HEK293T (cell line): ENCODE data around the gene NNMT.

Source experiments
- CTCF ChIA-PET: fragments of 350-600 bp; formaldehyde crosslinking; extraction: SDS; loops from one replicate; lab custom pipeline; 2021; ENCODE audit warnings: antibody characterized with exemption, inconsistent platforms; lab: Yijun Ruan, JAX
- POLR2A ChIA-PET: fragments of 350-600 bp; formaldehyde crosslinking; extraction: SDS; loops from one replicate; lab custom pipeline; 2020; ENCODE audit warnings: antibody characterized with exemption, inconsistent platforms; lab: Yijun Ruan, JAX
- DNase-seq: peaks from one replicate; pipeline ENCODE4 v3.0.0; 2012; ENCODE audit warnings: mixed read lengths; ENCODE audit errors: extremely low spot score
- ARNT ChIP-seq: fragments of 450-650 bp; IDR thresholded peaks from 2 replicates; pipeline ENCODE4 v1.6.1; 2017; ENCODE audit warnings: mild to moderate bottlenecking
- BHLHE40 ChIP-seq: fragments of 450-650 bp; IDR thresholded peaks from 2 replicates; pipeline ENCODE4 v1.6.1; 2016; ENCODE audit warnings: mild to moderate bottlenecking, moderate library complexity, borderline replicate concordance
- CTBP1 ChIP-seq: fragments of 450-650 bp; IDR thresholded peaks from 2 replicates; pipeline ENCODE4 v1.6.1; 2016; ENCODE audit warnings: borderline replicate concordance
- ELF4 ChIP-seq: fragments of 450-650 bp; IDR thresholded peaks from 2 replicates; pipeline ENCODE4 v1.6.1; 2017; ENCODE audit warnings: antibody characterized with exemption
- FOXA1 ChIP-seq: fragments of 450-650 bp; IDR thresholded peaks from 2 replicates; pipeline ENCODE4 v1.6.1; 2016; ENCODE audit warnings: mild to moderate bottlenecking
- FOXK2 ChIP-seq: fragments of 450-650 bp; IDR thresholded peaks from 2 replicates; pipeline ENCODE4 v1.6.1; 2016; ENCODE audit warnings: mild to moderate bottlenecking
- FOXM1 ChIP-seq: fragments of 450-650 bp; IDR thresholded peaks from 2 replicates; pipeline ENCODE4 v1.6.1; 2017; ENCODE audit warnings: mild to moderate bottlenecking, borderline replicate concordance
- HDGF ChIP-seq: fragments of 450-650 bp; IDR thresholded peaks from 2 replicates; pipeline ENCODE4 v1.6.1; 2017; ENCODE audit warnings: antibody characterized with exemption, borderline replicate concordance
- L3MBTL2 ChIP-seq: fragments of 450-650 bp; conservative IDR thresholded peaks from 2 replicates; pipeline ENCODE4 v1.6.1; 2016; ENCODE audit warnings: mild to moderate bottlenecking
- LEF1 ChIP-seq: fragments of 450-650 bp; IDR thresholded peaks from 2 replicates; pipeline ENCODE4 v1.6.1; 2017; ENCODE audit warnings: mild to moderate bottlenecking, borderline replicate concordance
- NFRKB ChIP-seq: fragments of 450-650 bp; IDR thresholded peaks from 2 replicates; pipeline ENCODE4 v1.6.1; 2016; ENCODE audit warnings: mild to moderate bottlenecking, moderate library complexity
- PKNOX1 ChIP-seq: fragments of 450-650 bp; IDR thresholded peaks from 2 replicates; pipeline ENCODE4 v1.6.1; 2016
- SP1 ChIP-seq: fragments of 450-650 bp; IDR thresholded peaks from 2 replicates; pipeline ENCODE4 v1.6.1; 2017
- SUZ12 ChIP-seq: fragments of 450-650 bp; IDR thresholded peaks from 2 replicates; pipeline ENCODE4 v1.6.1; 2016; ENCODE audit warnings: mild to moderate bottlenecking
- TARDBP ChIP-seq: fragments of 450-650 bp; IDR thresholded peaks from 2 replicates; pipeline ENCODE4 v1.6.1; 2016
- ZNF384 ChIP-seq: fragments of 450-650 bp; IDR thresholded peaks from 2 replicates; pipeline ENCODE4 v1.6.1; 2016

Gene NNMT

GRCh38 chr11:114284914-114285313 is 11.3 kb upstream of the NNMT start:
- ChIA-PET CTCF (no interaction called here), POLR2A (no interaction called here)
- TF ChIP-seq NFRKB (no peak), ARNT (no peak), ZNF384 (no peak), L3MBTL2 (no peak), SP1 (no peak), BHLHE40 (no peak), ELF4 (no peak), TARDBP (no peak), FOXK2 (no peak), FOXM1 (no peak), CTBP1 (no peak), HDGF (no peak), PKNOX1 (no peak), FOXA1 (no peak), LEF1 (no peak), SUZ12 (no peak)
- DNase-seq, result no peak

GRCh38 chr11:114285599-114285998 is 10.6 kb upstream of the NNMT start:
- POLR2A ChIA-PET, result no interaction called here
- TF ChIP-seq BHLHE40 (no peak), ZNF384 (no peak), L3MBTL2 (no peak), HDGF (no peak), ARNT (no peak), SP1 (no peak), SUZ12 (no peak), LEF1 (no peak), FOXM1 (no peak), PKNOX1 (no peak)
- DNase-seq, result no peak
- CTCF ChIA-PET, result no interaction called here

GRCh38 chr11:114286229-114286628 is 10.0 kb upstream of the NNMT start:
- TF ChIP-seq SP1 (no peak), FOXM1 (no peak), ZNF384 (no peak), NFRKB (no peak), HDGF (no peak), PKNOX1 (no peak), L3MBTL2 (no peak), BHLHE40 (no peak), FOXK2 (no peak)
- no peak for DNase-seq
- POLR2A ChIA-PET, result no interaction called here
- CTCF ChIA-PET, result no interaction called here

- DNase-seq, result no peak
- TF ChIP-seq BHLHE40 (no peak), PKNOX1 (no peak)
- ChIA-PET POLR2A (no interaction called here), CTCF (no interaction called here)
Measured at GRCh38 chr11:114287154-114287553, 9.0 kb upstream of the NNMT start.

- ChIA-PET POLR2A (no interaction called here), CTCF (no interaction called here)
- DNase-seq, result no peak
- TF ChIP-seq FOXK2, result no peak
- no peak for TF ChIP-seq ELF4
- TF ChIP-seq ARNT, result no peak
- TF ChIP-seq FOXA1, result no peak
- TF ChIP-seq SP1, result no peak
- no peak for TF ChIP-seq ZNF384
- TF ChIP-seq FOXM1, result no peak
- TF ChIP-seq CTBP1, result no peak
- no peak for TF ChIP-seq HDGF
- no peak for TF ChIP-seq L3MBTL2
- no peak for TF ChIP-seq NFRKB
- TF ChIP-seq PKNOX1, result no peak
- TF ChIP-seq SUZ12, result no peak
- TF ChIP-seq LEF1, result no peak
- TF ChIP-seq BHLHE40, result no peak
- no peak for TF ChIP-seq TARDBP
Measured at GRCh38 chr11:114288136-114288535, 8.1 kb upstream of the NNMT start.

- CTCF ChIA-PET, result interaction anchor here (2.6 kb wide), 1 partner anchor 9 kb away, joined by 8 read pairs; no protein-coding TSS in a partner anchor
- no peak for TF ChIP-seq HDGF
- TF ChIP-seq FOXM1, result no peak
- TF ChIP-seq CTBP1, result no peak
- TF ChIP-seq LEF1, result no peak
- no peak for TF ChIP-seq L3MBTL2
- no peak for DNase-seq
- POLR2A ChIA-PET, result no interaction called here
Measured at GRCh38 chr11:114289779-114290178, 6.4 kb upstream of the NNMT start.
